GM12878 (cell line): Measurements from ENCODE around the gene LRP2BP.

Experiments
- EP300 ChIP-seq, 2 experiments: fragments of 150-350 bp in 1 of 2; IDR thresholded peaks; 2 replicates each; pipeline ENCODE4 v1.6.1; 2011 to 2012; ENCODE audit warnings: low read depth in 2 of 2, low read length in 2 of 2, borderline replicate concordance in 1 of 2, improper control_type of control experiment in 1 of 2, inconsistent platforms in 1 of 2; ENCODE audit not compliant: control insufficient read depth in 1 of 2
- JUND ChIP-seq: IDR thresholded peaks from 2 replicates; pipeline ENCODE4 v1.6.1; 2012; ENCODE audit warnings: low read depth, mild to moderate bottlenecking, low read length, improper control_type of control experiment, moderate library complexity
- POLR2A ChIP-seq: IDR thresholded peaks from 2 replicates; pipeline ENCODE4 v1.6.1; 2011; ENCODE audit warnings: low read depth, mild to moderate bottlenecking, low read length
- POLR2AphosphoS5 ChIP-seq: IDR thresholded peaks from 2 replicates; pipeline ENCODE4 v1.6.1; 2011; ENCODE audit warnings: mild to moderate bottlenecking, low read length, inconsistent platforms
- TF ChIP-seq, protein P1 (sequence below), 3 experiments: IDR thresholded peaks in 2 of 3; conservative IDR thresholded peaks in 1 of 3; 2 replicates each; pipeline ENCODE4 v1.5.1; 2011; ENCODE audit warnings: low read depth in 3 of 3, low read length in 3 of 3, mild to moderate bottlenecking in 3 of 3, control low read depth in 2 of 3, moderate library complexity in 2 of 3, inconsistent platforms in 1 of 3, mixed read lengths in 1 of 3; ENCODE audit not compliant: control insufficient read depth in 2 of 3, insufficient read depth in 1 of 3; ENCODE audit errors: extremely low read depth in 1 of 3
- TF ChIP-seq, protein P2 (sequence below): IDR thresholded peaks from 2 replicates; pipeline ENCODE4 v1.6.1; 2012; ENCODE audit warnings: mild to moderate bottlenecking, low read depth, low read length
- TF ChIP-seq, protein P3 (sequence below): fragments of 450-650 bp; IDR thresholded peaks from 2 replicates; pipeline ENCODE4 v1.6.1; 2014; ENCODE audit warnings: mild to moderate bottlenecking

DNA sequence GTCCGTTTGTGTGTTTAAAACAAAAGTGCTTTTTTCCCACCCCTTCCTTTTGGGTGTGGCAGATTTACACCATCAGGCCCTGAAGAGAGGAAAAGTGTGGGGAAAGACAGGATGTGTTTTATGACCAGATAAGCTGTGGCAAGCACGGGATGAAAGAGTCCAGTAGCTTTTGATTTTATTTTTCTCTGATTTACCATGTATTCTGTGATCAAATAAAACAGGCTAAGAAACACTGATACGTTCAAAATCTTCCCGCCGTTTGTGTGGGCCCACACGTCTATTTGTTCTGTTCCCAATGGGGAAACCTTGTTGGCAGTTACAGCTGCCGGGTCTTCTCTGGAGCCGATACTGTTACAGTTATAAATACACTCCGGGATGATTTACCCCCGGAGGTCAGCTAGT is 10.8 kb downstream of the LRP2BP start:
- no peak for TF ChIP-seq JUND
- TF ChIP-seq, protein P1, sequence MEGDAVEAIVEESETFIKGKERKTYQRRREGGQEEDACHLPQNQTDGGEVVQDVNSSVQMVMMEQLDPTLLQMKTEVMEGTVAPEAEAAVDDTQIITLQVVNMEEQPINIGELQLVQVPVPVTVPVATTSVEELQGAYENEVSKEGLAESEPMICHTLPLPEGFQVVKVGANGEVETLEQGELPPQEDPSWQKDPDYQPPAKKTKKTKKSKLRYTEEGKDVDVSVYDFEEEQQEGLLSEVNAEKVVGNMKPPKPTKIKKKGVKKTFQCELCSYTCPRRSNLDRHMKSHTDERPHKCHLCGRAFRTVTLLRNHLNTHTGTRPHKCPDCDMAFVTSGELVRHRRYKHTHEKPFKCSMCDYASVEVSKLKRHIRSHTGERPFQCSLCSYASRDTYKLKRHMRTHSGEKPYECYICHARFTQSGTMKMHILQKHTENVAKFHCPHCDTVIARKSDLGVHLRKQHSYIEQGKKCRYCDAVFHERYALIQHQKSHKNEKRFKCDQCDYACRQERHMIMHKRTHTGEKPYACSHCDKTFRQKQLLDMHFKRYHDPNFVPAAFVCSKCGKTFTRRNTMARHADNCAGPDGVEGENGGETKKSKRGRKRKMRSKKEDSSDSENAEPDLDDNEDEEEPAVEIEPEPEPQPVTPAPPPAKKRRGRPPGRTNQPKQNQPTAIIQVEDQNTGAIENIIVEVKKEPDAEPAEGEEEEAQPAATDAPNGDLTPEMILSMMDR (IDR thresholded peaks at IDR 0.05 in 2 of 3, conservative IDR thresholded peaks at IDR 0.05 in 1 of 3; ENCODE audit: control insufficient read depth in 2 of 3, extremely low read depth in 1 of 3, insufficient read depth in 1 of 3, low read depth in 3 of 3, low read length in 3 of 3) = no peak
- TF ChIP-seq EP300 (IDR thresholded peaks at IDR 0.05; ENCODE audit: borderline replicate concordance in 1 of 2, control insufficient read depth in 1 of 2, low read depth in 2 of 2, low read length in 2 of 2) = no peak
- TF ChIP-seq, protein P2, sequence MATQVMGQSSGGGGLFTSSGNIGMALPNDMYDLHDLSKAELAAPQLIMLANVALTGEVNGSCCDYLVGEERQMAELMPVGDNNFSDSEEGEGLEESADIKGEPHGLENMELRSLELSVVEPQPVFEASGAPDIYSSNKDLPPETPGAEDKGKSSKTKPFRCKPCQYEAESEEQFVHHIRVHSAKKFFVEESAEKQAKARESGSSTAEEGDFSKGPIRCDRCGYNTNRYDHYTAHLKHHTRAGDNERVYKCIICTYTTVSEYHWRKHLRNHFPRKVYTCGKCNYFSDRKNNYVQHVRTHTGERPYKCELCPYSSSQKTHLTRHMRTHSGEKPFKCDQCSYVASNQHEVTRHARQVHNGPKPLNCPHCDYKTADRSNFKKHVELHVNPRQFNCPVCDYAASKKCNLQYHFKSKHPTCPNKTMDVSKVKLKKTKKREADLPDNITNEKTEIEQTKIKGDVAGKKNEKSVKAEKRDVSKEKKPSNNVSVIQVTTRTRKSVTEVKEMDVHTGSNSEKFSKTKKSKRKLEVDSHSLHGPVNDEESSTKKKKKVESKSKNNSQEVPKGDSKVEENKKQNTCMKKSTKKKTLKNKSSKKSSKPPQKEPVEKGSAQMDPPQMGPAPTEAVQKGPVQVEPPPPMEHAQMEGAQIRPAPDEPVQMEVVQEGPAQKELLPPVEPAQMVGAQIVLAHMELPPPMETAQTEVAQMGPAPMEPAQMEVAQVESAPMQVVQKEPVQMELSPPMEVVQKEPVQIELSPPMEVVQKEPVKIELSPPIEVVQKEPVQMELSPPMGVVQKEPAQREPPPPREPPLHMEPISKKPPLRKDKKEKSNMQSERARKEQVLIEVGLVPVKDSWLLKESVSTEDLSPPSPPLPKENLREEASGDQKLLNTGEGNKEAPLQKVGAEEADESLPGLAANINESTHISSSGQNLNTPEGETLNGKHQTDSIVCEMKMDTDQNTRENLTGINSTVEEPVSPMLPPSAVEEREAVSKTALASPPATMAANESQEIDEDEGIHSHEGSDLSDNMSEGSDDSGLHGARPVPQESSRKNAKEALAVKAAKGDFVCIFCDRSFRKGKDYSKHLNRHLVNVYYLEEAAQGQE = no peak
- TF ChIP-seq, protein P3, sequence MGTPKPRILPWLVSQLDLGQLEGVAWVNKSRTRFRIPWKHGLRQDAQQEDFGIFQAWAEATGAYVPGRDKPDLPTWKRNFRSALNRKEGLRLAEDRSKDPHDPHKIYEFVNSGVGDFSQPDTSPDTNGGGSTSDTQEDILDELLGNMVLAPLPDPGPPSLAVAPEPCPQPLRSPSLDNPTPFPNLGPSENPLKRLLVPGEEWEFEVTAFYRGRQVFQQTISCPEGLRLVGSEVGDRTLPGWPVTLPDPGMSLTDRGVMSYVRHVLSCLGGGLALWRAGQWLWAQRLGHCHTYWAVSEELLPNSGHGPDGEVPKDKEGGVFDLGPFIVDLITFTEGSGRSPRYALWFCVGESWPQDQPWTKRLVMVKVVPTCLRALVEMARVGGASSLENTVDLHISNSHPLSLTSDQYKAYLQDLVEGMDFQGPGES = no peak
- TF ChIP-seq POLR2A = no peak
- TF ChIP-seq POLR2AphosphoS5 = no peak
